Activated naive CD4-positive, alpha-beta T cell treated with anti-CD3 and anti-CD28 coated beads, Interleukin-2, amount 10 ng/mL, durations not matched to agents 5 hours and 36 hours (primary cell): ENCODE results near the gene DCAF6. TPM values are rescaled to one million over a fixed set of nuclear protein-coding genes. Genes with fewer than 3 reads are reported as not detected.

Experiments used
- microRNA-seq: library from miRNA; unstranded; fragments of <30 nt; microRNA quantifications from one replicate; pipeline ENCODE4 v1.2.0, GENCODE V29; 2022; ENCODE audit warnings: borderline microRNAs expressed, borderline replicate concordance
- total RNA-seq, 2 experiments: library from RNA; stranded (reverse); gene quantifications; one replicate each; pipeline ENCODE4 v1.2.3, GENCODE V29; 2021

The DCAF6 gene, protein sequence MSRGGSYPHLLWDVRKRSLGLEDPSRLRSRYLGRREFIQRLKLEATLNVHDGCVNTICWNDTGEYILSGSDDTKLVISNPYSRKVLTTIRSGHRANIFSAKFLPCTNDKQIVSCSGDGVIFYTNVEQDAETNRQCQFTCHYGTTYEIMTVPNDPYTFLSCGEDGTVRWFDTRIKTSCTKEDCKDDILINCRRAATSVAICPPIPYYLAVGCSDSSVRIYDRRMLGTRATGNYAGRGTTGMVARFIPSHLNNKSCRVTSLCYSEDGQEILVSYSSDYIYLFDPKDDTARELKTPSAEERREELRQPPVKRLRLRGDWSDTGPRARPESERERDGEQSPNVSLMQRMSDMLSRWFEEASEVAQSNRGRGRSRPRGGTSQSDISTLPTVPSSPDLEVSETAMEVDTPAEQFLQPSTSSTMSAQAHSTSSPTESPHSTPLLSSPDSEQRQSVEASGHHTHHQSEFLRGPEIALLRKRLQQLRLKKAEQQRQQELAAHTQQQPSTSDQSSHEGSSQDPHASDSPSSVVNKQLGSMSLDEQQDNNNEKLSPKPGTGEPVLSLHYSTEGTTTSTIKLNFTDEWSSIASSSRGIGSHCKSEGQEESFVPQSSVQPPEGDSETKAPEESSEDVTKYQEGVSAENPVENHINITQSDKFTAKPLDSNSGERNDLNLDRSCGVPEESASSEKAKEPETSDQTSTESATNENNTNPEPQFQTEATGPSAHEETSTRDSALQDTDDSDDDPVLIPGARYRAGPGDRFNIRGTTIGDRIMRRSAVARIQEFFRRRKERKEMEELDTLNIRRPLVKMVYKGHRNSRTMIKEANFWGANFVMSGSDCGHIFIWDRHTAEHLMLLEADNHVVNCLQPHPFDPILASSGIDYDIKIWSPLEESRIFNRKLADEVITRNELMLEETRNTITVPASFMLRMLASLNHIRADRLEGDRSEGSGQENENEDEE
- total RNA-seq, result 10 to 100 TPM; 19.9 to 20.3 TPM

DNA sequence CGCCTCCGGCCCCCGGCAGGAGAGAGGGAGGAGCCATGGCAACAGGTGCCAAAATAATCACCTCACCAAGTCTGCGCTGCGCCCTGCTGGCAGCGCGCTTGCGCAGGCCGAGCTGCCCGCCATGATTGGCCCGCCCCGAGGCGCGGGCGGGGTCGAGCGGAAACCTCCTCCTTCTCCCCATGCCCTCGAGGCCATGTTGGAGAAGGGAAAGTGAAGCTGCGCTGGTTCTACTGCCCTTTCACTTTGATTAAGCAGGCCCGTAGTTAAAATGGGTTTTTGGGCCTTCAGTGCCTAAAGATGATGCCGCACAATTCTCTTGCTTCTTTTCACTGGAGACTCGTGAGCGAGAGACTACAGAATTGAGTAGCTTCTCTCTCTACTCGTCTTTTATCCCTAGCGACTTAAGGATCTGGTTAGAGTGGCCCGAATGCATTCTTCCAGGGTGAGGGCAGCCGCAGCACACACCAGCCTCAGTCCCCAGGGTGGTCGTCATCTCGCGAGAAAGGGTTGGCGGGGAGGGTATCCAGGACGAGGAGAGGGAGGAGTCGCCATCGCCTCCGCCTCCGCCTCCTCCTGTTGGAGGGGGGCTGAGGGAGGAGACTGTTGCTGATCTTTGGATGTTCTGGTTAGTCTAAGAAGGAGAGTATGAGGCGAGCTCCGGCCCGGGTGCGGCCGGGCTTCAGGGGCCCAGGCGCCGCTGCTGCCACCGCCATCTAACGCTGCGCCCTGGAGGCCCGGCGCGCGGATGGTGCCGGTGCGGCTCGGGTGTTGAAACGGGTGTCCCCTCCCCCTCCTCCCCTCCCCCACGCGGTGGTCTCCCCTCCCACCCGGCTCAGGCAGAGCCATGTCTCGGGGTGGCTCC lies at the start of gene DCAF6:
Gene DCAF6, plus strand, starts transcription at position 616 of the 862 bp plus-strand sequence. Its CDS starts 229 bp downstream, at position 845.

DNA sequence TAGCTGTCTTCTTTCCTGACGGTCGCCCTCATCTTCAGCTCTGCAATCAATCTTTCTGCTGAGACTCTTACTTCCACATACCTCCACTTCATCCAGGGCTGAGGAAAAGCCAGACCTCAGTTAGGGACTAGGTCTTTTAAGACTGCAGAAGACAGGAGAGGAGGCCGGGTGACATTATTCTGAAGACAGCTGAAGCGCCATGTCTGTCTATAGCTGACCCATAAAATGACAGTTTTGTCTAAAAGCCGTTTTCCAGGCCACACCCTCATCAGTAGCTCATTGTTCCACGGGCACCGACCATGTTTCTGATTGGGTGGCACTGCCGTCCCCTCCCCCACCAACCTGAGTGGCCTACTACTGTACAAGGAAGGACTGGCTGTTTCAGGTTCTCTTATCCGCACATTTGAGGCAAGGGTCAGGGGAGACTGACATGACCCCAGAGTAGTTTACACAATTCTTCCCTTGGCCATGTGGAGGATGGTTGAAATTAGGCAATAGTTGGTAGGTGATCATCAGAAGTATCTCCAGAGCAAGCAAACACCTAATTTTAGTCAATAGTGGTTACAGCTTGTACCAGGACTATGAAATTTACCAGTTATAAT lies 22.5 kb upstream of the DCAF6 start, which contains the start of gene ADCY10:
Gene ADCY10, minus strand, starts transcription at position 240 of the 602 bp plus-strand sequence. CDS start 8,994 bp downstream, outside the sequence.

DNA sequence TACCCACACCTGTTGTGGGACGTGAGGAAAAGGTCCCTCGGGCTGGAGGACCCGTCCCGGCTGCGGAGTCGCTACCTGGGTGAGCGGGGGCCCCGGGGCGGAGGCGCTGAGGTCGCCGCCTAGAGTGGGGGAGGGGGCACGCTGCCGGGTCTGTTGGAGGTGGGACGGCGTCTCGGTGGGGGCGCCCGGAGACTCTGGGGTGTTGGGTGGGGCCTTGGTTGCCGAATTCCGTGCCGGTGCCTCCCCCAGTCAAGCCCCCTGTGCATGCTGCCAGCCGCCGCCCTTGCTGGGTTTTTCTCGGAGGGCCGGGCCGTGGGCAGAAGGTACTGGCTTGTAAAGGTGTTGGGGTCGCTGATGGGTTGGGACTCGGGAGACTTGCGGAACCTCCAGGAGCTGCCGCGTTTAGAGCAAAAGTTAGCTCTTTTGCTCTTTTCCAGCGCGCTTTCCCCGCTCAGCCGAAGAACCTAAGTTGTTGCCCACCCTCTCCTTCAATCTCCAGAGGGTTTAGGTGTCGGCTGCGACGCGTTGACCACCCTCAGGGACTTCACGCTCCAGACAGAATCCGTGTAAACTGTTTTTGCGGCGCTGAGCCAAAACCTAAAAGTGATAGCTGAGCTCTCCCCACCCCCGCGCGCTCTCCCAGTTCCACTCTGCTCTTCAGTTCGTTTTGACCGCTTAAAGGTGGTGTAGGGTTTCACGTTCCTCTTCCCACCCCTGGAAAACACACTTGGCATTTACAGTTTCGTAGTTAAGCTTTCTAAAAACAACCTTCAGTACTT lies 636 bp downstream of the DCAF6 start, which contains the start of gene MPC2:
Gene MPC2, minus strand, starts transcription at position 143 of the 779 bp plus-strand sequence. CDS start 1,231 bp downstream, outside the sequence.

Small RNA genes within 50 kb of the gene (microRNA-seq; reads per million reads assigned to microRNA genes)
- not detected for gene MIR1255B2

Other genes starting within 250 kb of the DCAF6 start
- 10 to 100 TPM; 16.1 TPM for gene MPZL1, start 214.7 kb upstream of the DCAF6 start, total RNA-seq
- under 1 TPM in 1 of 2 experiments, not detected in 1; 0.05 TPM for gene ADCY10, start 22.5 kb upstream of the DCAF6 start, total RNA-seq
- gene MPC2, start 389 bp downstream of the DCAF6 start, total RNA-seq, result 10 to 100 TPM; 52.9 to 56.9 TPM
- under 1 TPM in 1 of 2 experiments, not detected in 1; 0.05 TPM for gene GPR161, start 200.2 kb downstream of the DCAF6 start, total RNA-seq
- gene TIPRL, start 242.3 kb downstream of the DCAF6 start, total RNA-seq, result 10 to 100 TPM; 37.5 to 40.6 TPM